Measurements from ENCODE around the gene ZBTB32. TPM values are rescaled to one million over a fixed set of nuclear protein-coding genes. Genes with fewer than 3 reads are reported as not detected.

The ZBTB32 gene
- total RNA-seq, 1 experiment from 2014 or later, result not detected

DNA sequence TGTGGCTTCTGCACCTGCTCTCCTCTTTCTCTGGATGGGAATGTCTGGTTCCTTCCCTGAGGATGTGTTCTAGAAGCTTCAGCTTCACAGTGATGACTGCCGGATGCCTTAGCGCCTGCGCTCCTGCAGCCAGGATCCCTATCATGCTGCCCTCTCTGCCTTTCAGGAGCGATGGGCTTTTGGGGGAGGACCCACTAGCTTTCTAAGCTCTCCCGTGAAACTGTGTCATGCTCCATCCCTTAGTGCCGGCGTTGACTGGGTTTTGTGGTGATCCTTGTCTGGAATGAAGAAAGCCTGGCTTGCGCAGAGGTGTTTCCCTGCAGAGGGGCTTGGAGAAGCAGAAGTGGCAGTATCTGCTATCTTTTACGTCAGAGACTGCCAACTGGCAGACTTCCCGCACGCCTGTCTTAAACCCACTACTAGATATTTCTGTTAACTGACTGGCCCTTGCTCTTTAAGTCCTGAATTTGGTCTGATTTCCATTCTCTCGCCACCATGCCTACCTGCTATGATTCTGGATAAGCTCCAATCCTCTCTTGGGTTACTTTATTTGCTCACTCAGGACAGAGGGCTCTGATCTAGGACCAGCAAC is 9.6 kb downstream of the ZBTB32 start:
- TSS peak; percentile 7 for BruUV-seq (replicated peaks)
- ChIA-PET RAD21 (ENCODE audit: low non-redundant PET in 1 of 2, low total read pairs in 2 of 2, uncharacterized antibody in 2 of 2, unreplicated experiment in 2 of 2) (no interaction called here), POLR2A (no interaction called here), CTCF (no interaction called here)
- intact Hi-C loops (cut with micrococcal nuclease), result loop anchor here (10.0 kb wide), 1 partner anchor 359 kb away; the partner anchor contains the start of gene FFAR3
- ATAC-seq (no peak), DNase-seq (ENCODE audit: low read depth, low spot score) (no peak)
- H3K9me2 ChIP-seq (ENCODE audit: insufficient read depth), result no peaks in the 10 kb centered on the region
- H3K4me3 ChIP-seq (replicated peaks in 1 of 2; ENCODE audit: low read depth in 1 of 2, low read length in 2 of 2), result no peak overlapping the region
- no peaks in the 10 kb centered on the region for H3K27me3 ChIP-seq (ENCODE audit: insufficient read depth, low read length)
- no peaks in the 10 kb centered on the region for H3K36me3 ChIP-seq (ENCODE audit: control insufficient read depth in 1 of 2, insufficient read depth in 2 of 2, low read length in 2 of 2)
- no peaks in the 10 kb centered on the region for H3K9me3 ChIP-seq (ENCODE audit: control insufficient read depth in 1 of 2, insufficient read depth in 1 of 2, low read depth in 1 of 2, low read length in 2 of 2)
- TF ChIP-seq SIN3A (IDR thresholded peaks at IDR 0.05; ENCODE audit: low read depth) (no peak), POLR2AphosphoS5 (IDR thresholded peaks at IDR 0.05; ENCODE audit: low read depth, low read length) (no peak), YY1 (IDR thresholded peaks at IDR 0.05; ENCODE audit: extremely low read depth, insufficient replicate concordance, low read depth, low read length) (no peak), FOSL1 (IDR thresholded peaks at IDR 0.05; ENCODE audit: low read depth) (no peak), ELF1 (IDR thresholded peaks at IDR 0.05; ENCODE audit: borderline replicate concordance, low read depth) (no peak), CBX3 (IDR thresholded peaks at IDR 0.05; ENCODE audit: low read depth) (no peak), JUND (IDR thresholded peaks at IDR 0.05) (no peak), SRF (IDR thresholded peaks at IDR 0.05; ENCODE audit: low read depth) (no peak), EZH2 (IDR thresholded peaks at IDR 0.05) (no peak)
- TF ChIP-seq, protein P1, sequence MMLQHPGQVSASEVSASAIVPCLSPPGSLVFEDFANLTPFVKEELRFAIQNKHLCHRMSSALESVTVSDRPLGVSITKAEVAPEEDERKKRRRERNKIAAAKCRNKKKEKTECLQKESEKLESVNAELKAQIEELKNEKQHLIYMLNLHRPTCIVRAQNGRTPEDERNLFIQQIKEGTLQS (IDR thresholded peaks at IDR 0.05), result no peak
- TF ChIP-seq, protein P2, sequence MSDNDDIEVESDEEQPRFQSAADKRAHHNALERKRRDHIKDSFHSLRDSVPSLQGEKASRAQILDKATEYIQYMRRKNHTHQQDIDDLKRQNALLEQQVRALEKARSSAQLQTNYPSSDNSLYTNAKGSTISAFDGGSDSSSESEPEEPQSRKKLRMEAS (IDR thresholded peaks at IDR 0.05), result no peak
- TF ChIP-seq, protein P3, sequence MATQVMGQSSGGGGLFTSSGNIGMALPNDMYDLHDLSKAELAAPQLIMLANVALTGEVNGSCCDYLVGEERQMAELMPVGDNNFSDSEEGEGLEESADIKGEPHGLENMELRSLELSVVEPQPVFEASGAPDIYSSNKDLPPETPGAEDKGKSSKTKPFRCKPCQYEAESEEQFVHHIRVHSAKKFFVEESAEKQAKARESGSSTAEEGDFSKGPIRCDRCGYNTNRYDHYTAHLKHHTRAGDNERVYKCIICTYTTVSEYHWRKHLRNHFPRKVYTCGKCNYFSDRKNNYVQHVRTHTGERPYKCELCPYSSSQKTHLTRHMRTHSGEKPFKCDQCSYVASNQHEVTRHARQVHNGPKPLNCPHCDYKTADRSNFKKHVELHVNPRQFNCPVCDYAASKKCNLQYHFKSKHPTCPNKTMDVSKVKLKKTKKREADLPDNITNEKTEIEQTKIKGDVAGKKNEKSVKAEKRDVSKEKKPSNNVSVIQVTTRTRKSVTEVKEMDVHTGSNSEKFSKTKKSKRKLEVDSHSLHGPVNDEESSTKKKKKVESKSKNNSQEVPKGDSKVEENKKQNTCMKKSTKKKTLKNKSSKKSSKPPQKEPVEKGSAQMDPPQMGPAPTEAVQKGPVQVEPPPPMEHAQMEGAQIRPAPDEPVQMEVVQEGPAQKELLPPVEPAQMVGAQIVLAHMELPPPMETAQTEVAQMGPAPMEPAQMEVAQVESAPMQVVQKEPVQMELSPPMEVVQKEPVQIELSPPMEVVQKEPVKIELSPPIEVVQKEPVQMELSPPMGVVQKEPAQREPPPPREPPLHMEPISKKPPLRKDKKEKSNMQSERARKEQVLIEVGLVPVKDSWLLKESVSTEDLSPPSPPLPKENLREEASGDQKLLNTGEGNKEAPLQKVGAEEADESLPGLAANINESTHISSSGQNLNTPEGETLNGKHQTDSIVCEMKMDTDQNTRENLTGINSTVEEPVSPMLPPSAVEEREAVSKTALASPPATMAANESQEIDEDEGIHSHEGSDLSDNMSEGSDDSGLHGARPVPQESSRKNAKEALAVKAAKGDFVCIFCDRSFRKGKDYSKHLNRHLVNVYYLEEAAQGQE (IDR thresholded peaks at IDR 0.05; ENCODE audit: low read depth), result no peak
- H3K4me2 ChIP-seq (ENCODE audit: low read length), result no peak overlapping the region
- no peak overlapping the region for H2AFZ ChIP-seq (ENCODE audit: low read depth, low read length, poor library complexity, severe bottlenecking)
- H3K9ac ChIP-seq (ENCODE audit: low read length), result no peak overlapping the region
- peaks cover 14% of the 10 kb centered on the region for H3K79me2 ChIP-seq (ENCODE audit: insufficient read depth, low read length)
- no peaks in the 10 kb centered on the region for H4K20me1 ChIP-seq (ENCODE audit: insufficient read depth)
- H3K4me1 ChIP-seq (ENCODE audit: control insufficient read depth in 1 of 2, insufficient read depth in 2 of 2, low read length in 2 of 2), result peaks cover 11 to 36% of the 10 kb centered on the region in 2 experiments
- H3K27ac ChIP-seq (ENCODE audit: low read depth, low read length), result no peak overlapping the region

Data from HCT116 (cell line).